K562 (cell line): ENCODE measurements around the gene MRPL54. TPM values are rescaled to one million over a fixed set of nuclear protein-coding genes. Genes with fewer than 3 reads are reported as not detected.

ENCODE experiments used
- ATAC-seq: fragments of 200-7000 bp; cut with Tn5 transposase; 3 replicates; pipeline ENCODE4 v1.9.1; 2020; ENCODE audit warnings: moderate library complexity
- BruUV-seq: library from RNA; stranded (reverse); fragments of 400-500 nt; replicated peaks from 2 replicates; lab custom pipeline; 2021; lab: Mats Ljungman, UMichigan
- CTCF ChIA-PET: fragments of 300-600 bp; formaldehyde crosslinking; extraction: SDS; loops from one replicate; lab custom pipeline; 2021; ENCODE audit warnings: low intra/inter-chr PET ratio; lab: Yijun Ruan, JAX
- POLR2A ChIA-PET: fragments of 300-600, 350-650 bp; sonication (Branson Sonifier 250); formaldehyde crosslinking; extraction: SDS; loops from one replicate; lab custom pipeline; 2021; ENCODE audit warnings: antibody characterized with exemption, inconsistent platforms; lab: Yijun Ruan, JAX
- DNase-seq, 4 experiments: peaks; one replicate each; pipeline versions ENCODE4 v3.0.0 to v3.0.0-alpha.2; 2011 to 2018; ENCODE audit warnings: low spot score in 3 of 4, mixed read lengths in 3 of 4; ENCODE audit errors: extremely low read depth in 1 of 4
- FAIRE-seq: peaks from 2 replicates; lab custom pipeline; 2011; peaks lifted over from hg19 to GRCh38; lab: Jason Lieb, UNC
- H2AFZ ChIP-seq: 2 replicates; pipeline ENCODE4 v1.6.0; 2011; ENCODE audit warnings: low read depth, low read length, control low read depth, inconsistent platforms
- H3K27ac ChIP-seq: fragments of 200-600 bp; 3 replicates; pipeline ENCODE4 v1.8.0; 2011; ENCODE audit warnings: low read depth, mild to moderate bottlenecking, control low read depth, inconsistent platforms, low read length, moderate library complexity, mixed read lengths; ENCODE audit errors: extremely low read depth
- H3K27me3 ChIP-seq, 2 experiments: fragments of 300-600 bp in 1 of 2; 2 replicates in 1 of 2; 3 replicates in 1 of 2; pipeline versions ENCODE4 v1.6.0 to v1.8.0; 2011; ENCODE audit warnings: inconsistent platforms in 2 of 2, low read length in 2 of 2, mild to moderate bottlenecking in 1 of 2, mixed read lengths in 1 of 2, moderate library complexity in 1 of 2; ENCODE audit not compliant: control insufficient read depth in 2 of 2, insufficient read depth in 2 of 2
- H3K36me3 ChIP-seq: fragments of 300-600 bp; 3 replicates; pipeline ENCODE4 v1.8.0; 2011; ENCODE audit warnings: mild to moderate bottlenecking, low read length, inconsistent platforms; ENCODE audit not compliant: control insufficient read depth, insufficient read depth
- H3K4me1 ChIP-seq, 2 experiments: fragments of 200-600 bp in 1 of 2; replicated peaks in 1 of 2; 2 replicates in 1 of 2; 3 replicates in 1 of 2; pipeline versions ENCODE4 v1.5.1 to v1.8.0; 2011; ENCODE audit warnings: inconsistent platforms in 2 of 2, low read length in 2 of 2, mild to moderate bottlenecking in 1 of 2, mixed read lengths in 1 of 2, moderate library complexity in 1 of 2; ENCODE audit not compliant: control insufficient read depth in 2 of 2, insufficient read depth in 2 of 2
- H3K4me2 ChIP-seq: 2 replicates; pipeline ENCODE4 v1.6.1; 2011; ENCODE audit warnings: low read length, control low read depth, inconsistent platforms, mixed read lengths; ENCODE audit not compliant: insufficient read depth
- H3K4me3 ChIP-seq: fragments of 200-600 bp; sonication (generic), shearing (Covaris generic); 2 replicates; pipeline ENCODE4 v1.5.1; 2016; ENCODE audit warnings: control low read depth, inconsistent platforms
- H3K79me2 ChIP-seq: fragments of 200-600 bp; 3 replicates; pipeline ENCODE4 v1.8.0; 2011; ENCODE audit warnings: low read length, inconsistent platforms; ENCODE audit not compliant: control insufficient read depth, insufficient read depth
- H3K9ac ChIP-seq, 2 experiments: 2 replicates each; pipeline versions ENCODE4 v1.6.0 to v1.6.1; 2011; ENCODE audit warnings: low read depth in 2 of 2, low read length in 2 of 2, control low read depth in 1 of 2, inconsistent platforms in 1 of 2, mild to moderate bottlenecking in 1 of 2, mixed read lengths in 1 of 2; ENCODE audit not compliant: insufficient read depth in 1 of 2
- H3K9me1 ChIP-seq: one replicate; pipeline ENCODE4 v1.6.0; 2011; ENCODE audit warnings: inconsistent platforms, mild to moderate bottlenecking, low read length, moderate library complexity; ENCODE audit not compliant: control insufficient read depth, insufficient read depth
- H3K9me3 ChIP-seq: replicated peaks from 2 replicates; pipeline ENCODE4 v1.5.1; 2011; ENCODE audit warnings: low read depth, low read length, inconsistent platforms; ENCODE audit not compliant: control insufficient read depth, insufficient read depth
- H4K20me1 ChIP-seq: replicated peaks from 2 replicates; pipeline ENCODE4 v1.6.1; 2011; ENCODE audit warnings: low read length, inconsistent platforms, mixed read lengths; ENCODE audit not compliant: control insufficient read depth, insufficient read depth
- CHD4 ChIP-seq: fragments of 200-600 bp; sonication (generic); IDR thresholded peaks from 3 replicates; pipeline ENCODE4 v1.6.1; 2012; ENCODE audit warnings: low read depth, mild to moderate bottlenecking, mixed read lengths, low read length, inconsistent platforms; ENCODE audit not compliant: insufficient read depth, insufficient replicate concordance, poor library complexity, severe bottlenecking
- ELK1 ChIP-seq: sonication (generic); formaldehyde crosslinking; IDR thresholded peaks from 2 replicates; pipeline ENCODE4 v1.8.1; 2022; ENCODE audit warnings: missing genetic modification reagents
- HDAC2 ChIP-seq: fragments of 450-650 bp; IDR thresholded peaks from 2 replicates; pipeline ENCODE4 v1.6.1; 2016; ENCODE audit warnings: mild to moderate bottlenecking
- HNRNPK ChIP-seq: fragments of 200-400 bp; formaldehyde crosslinking; IDR thresholded peaks from one replicate; pipeline ENCODE4 v1.6.1; 2018; ENCODE audit warnings: mild to moderate bottlenecking, low read depth, low read length; ENCODE audit not compliant: poor library complexity, severe bottlenecking
- KDM4B ChIP-seq, 2 experiments: fragments of 450-650 bp in 1 of 2; sonication (generic) in 1 of 2; IDR thresholded peaks; 2 replicates each; pipeline ENCODE4 v1.6.1; 2016 to 2017; ENCODE audit warnings: borderline replicate concordance in 2 of 2, antibody characterized with exemption in 1 of 2, low read depth in 1 of 2, mild to moderate bottlenecking in 1 of 2
- LEF1 ChIP-seq: fragments of 450-650 bp; IDR thresholded peaks from 2 replicates; pipeline ENCODE4 v1.6.1; 2016; ENCODE audit warnings: mild to moderate bottlenecking
- NCOR1 ChIP-seq: fragments of 450-650 bp; IDR thresholded peaks from 2 replicates; pipeline ENCODE4 v1.6.1; 2016; ENCODE audit warnings: mild to moderate bottlenecking, moderate library complexity
- NFIC ChIP-seq: fragments of 450-650 bp; IDR thresholded peaks from 2 replicates; pipeline ENCODE4 v1.6.1; 2017; ENCODE audit warnings: mild to moderate bottlenecking, inconsistent platforms
- NR0B1 ChIP-seq: fragments of 450-650 bp; IDR thresholded peaks from one replicate; pipeline ENCODE4 v1.6.1; 2018; ENCODE audit warnings: mild to moderate bottlenecking, moderate library complexity; ENCODE audit not compliant: partially characterized antibody
- PHF20 ChIP-seq: fragments of 450-650 bp; IDR thresholded peaks from 2 replicates; pipeline ENCODE4 v1.6.1; 2018; ENCODE audit not compliant: partially characterized antibody
- PTBP1 ChIP-seq: fragments of 200-400 bp; formaldehyde crosslinking; IDR thresholded peaks from 2 replicates; pipeline ENCODE4 v1.6.1; 2017; ENCODE audit warnings: low read depth, low read length
- YBX1 ChIP-seq: fragments of 450-650 bp; IDR thresholded peaks from 2 replicates; pipeline ENCODE4 v1.7.1; 2016; ENCODE audit warnings: mild to moderate bottlenecking
- ZBED1 ChIP-seq: IDR thresholded peaks from 2 replicates; pipeline ENCODE4 v1.6.1; 2014
- ZFP36 ChIP-seq: fragments of 150-350 bp; IDR thresholded peaks from 2 replicates; pipeline ENCODE4 v1.6.1; 2018; ENCODE audit warnings: low read length, low read depth; ENCODE audit not compliant: partially characterized antibody
- ZSCAN29 ChIP-seq: fragments of 450-650 bp; IDR thresholded peaks from 2 replicates; pipeline ENCODE4 v1.6.1; 2017
- WGBS: fragments of 100-300 bp; shearing (Covaris generic); methylation state at CpG from one replicate; pipeline ENCODE4 v1.1.6; 2016; ENCODE audit warnings: low coverage, mixed read lengths; ENCODE audit not compliant: insufficient coverage; ENCODE audit errors: missing lambda C conversion rate; 5-methylcytosine and 5-hydroxymethylcytosine counted together
- in situ Hi-C: fragments of 300-500 bp; cut with MboI; formaldehyde crosslinking; loops from 4 replicates; pipeline ENCODE4 v1.15.0; 2018; ENCODE audit warnings: inconsistent platforms, mixed read lengths
- intact Hi-C: fragments of 100-400 bp; cut with micrococcal nuclease; formaldehyde crosslinking; loops from 2 replicates; pipeline ENCODE4 v1.14.2; 2022
- polyA plus RNA-seq, 8 experiments: library from polyadenylated mRNA; depleted of rRNA in 4 of 8; stranded (reverse) in 5 of 8; unstranded in 3 of 8; fragments of >200 nt; fragmentation: Nextera tagmentation in 2 of 8; fragmentation: Illumina TruSeq in 1 of 8; extraction: Ambion mirVana in 2 of 8; extraction: Trizol in 1 of 8; gene quantifications; 2 replicates each; pipeline versions ENCODE4 v1.2.1 to v1.2.3, GENCODE V29; 2011 to 2014; ENCODE audit warnings: inconsistent platforms in 1 of 8, missing spikeins in 1 of 8
- total RNA-seq, 7 experiments: library from RNA; depleted of rRNA in 6 of 7; stranded (reverse); fragments of >200 nt in 6 of 7; fragmentation: Illumina TruSeq in 2 of 7; extraction: Trizol in 2 of 7; gene quantifications; 2 replicates each; pipeline versions ENCODE4 v1.2.1 to v1.2.3, GENCODE V29; 2011 to 2021; ENCODE audit warnings: low replicate concordance in 1 of 7
- TF ChIP-seq, protein P1 (sequence below), 2 experiments: IDR thresholded peaks in 1 of 2; conservative IDR thresholded peaks in 1 of 2; 2 replicates each; pipeline ENCODE4 v1.6.1; 2016; ENCODE audit warnings: low read depth in 2 of 2, mild to moderate bottlenecking in 1 of 2, missing compliant biosample characterization in 1 of 2, missing genetic modification characterization in 1 of 2, moderate library complexity in 1 of 2

The MRPL54 gene
- total and polyA plus RNA-seq, 9 of the 15 experiments (the other 6 are each of a cell fraction or from before 2014, with no cell fraction given), result 3.5 to 120 (median 56.9) TPM

- DNase-seq (peak; percentile 50 to 63 (median 54)), FAIRE-seq (peak; percentile 64), ATAC-seq (peak; percentile 59)
- in situ Hi-C loops, result no loop called here
- H3K79me2 ChIP-seq, result no peaks in the 10 kb centered on the region
- peak overlapping the region in 1 of 2 experiments; percentile 24; a peak in 3 of 4 replicates for H3K9ac ChIP-seq
- peaks cover 0 to 9% of the 10 kb centered on the region in 2 experiments; a peak in 2 of 5 replicates for H3K27me3 ChIP-seq
- peak overlapping the region; percentile 80 for H2AFZ ChIP-seq
- peak overlapping the region; percentile 2; the same call in 1 of the 3 replicates for H3K27ac ChIP-seq
- no peaks in the 10 kb centered on the region for H3K36me3 ChIP-seq
- H4K20me1 ChIP-seq, result no peaks in the 10 kb centered on the region; the same call in 1 of the 2 replicates
- BruUV-seq, result no TSS peak
- H3K4me3 ChIP-seq, result no peak overlapping the region
- 39% methylated on average over 19 of the region's 20 CpGs for WGBS
- H3K4me1 ChIP-seq, result peaks cover 9 to 26% of the 10 kb centered on the region in 2 experiments; a peak in 4 of 5 replicates
- intact Hi-C loops, result no loop called here
- H3K9me1 ChIP-seq, result no peaks in the 10 kb centered on the region
- H3K9me3 ChIP-seq, result 0 out of 2 replicates have a peak, but pooled peaks cover 4% of the 10 kb centered on the region
- peak overlapping the region; percentile 19 for H3K4me2 ChIP-seq
- POLR2A ChIA-PET, result interaction anchor here (0.6 kb wide), 4 partner anchors 8 to 159 kb away, joined by 3 to 4 read pairs (median 3); no protein-coding TSS in a partner anchor
- CTCF ChIA-PET, result no interaction called here
- TF ChIP-seq PHF20 (peak; percentile 35), LEF1 (0 out of 2 replicates have a peak, but pooled peaks have one; percentile 17), ELK1 (CRISPR knock-in tag) (no peak), ZSCAN29 (peak; percentile 69), KDM4B (IDR thresholded peaks at IDR 0.05; ENCODE audit: borderline replicate concordance in 2 of 2, low read depth in 1 of 2) (no peak), CHD4 (peak; percentile 55), ZBED1 (no peak; the same call in 1 of the 2 replicates), HNRNPK (no peak), NFIC (0 out of 2 replicates have a peak, but pooled peaks have one; percentile 10), YBX1 (no peak), NCOR1 (peak; percentile 17; the same call in 1 of the 2 replicates), PTBP1 (peak; percentile 100), ZFP36 (peak; percentile 9), NR0B1 (no peak), HDAC2 (0 out of 2 replicates have a peak, but pooled peaks have one; percentile 27)
- TF ChIP-seq, protein P1, sequence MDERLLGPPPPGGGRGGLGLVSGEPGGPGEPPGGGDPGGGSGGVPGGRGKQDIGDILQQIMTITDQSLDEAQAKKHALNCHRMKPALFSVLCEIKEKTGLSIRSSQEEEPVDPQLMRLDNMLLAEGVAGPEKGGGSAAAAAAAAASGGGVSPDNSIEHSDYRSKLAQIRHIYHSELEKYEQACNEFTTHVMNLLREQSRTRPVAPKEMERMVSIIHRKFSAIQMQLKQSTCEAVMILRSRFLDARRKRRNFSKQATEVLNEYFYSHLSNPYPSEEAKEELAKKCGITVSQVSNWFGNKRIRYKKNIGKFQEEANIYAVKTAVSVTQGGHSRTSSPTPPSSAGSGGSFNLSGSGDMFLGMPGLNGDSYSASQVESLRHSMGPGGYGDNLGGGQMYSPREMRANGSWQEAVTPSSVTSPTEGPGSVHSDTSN (CRISPR knock-in tag; IDR thresholded peaks at IDR 0.05; ENCODE audit: low read depth), result no peak
- TF ChIP-seq, protein P1 (tag; conservative IDR thresholded peaks at IDR 0.05; ENCODE audit: low read depth), result 0 out of 2 replicates have a peak, but pooled peaks have one; percentile 17
These were observed 28.8 kb upstream of the MRPL54 start for GRCh38 chr19:3733549-3734309.
